ENCODE measurements around the gene COX19.

The COX19 gene

GRCh38 chr7:992709-993607 is 17.6 kb upstream of the COX19 start:
- in situ Hi-C loops (cut with HindIII; ENCODE audit: low sequenced_read_pairs), result no loop called here

GRCh38 chr7:991729-992656 is 16.6 kb upstream of the COX19 start:
- in situ Hi-C loops (cut with HindIII; ENCODE audit: low sequenced_read_pairs), result no loop called here

- in situ Hi-C loops (cut with HindIII; ENCODE audit: low sequenced_read_pairs), result no loop called here
Measured at GRCh38 chr7:990933-991728, 15.8 kb upstream of the COX19 start.

- in situ Hi-C loops (cut with HindIII; ENCODE audit: low sequenced_read_pairs), result no loop called here
Measured at GRCh38 chr7:990352-990932, 15.1 kb upstream of the COX19 start.

- in situ Hi-C loops (cut with HindIII; ENCODE audit: low sequenced_read_pairs), result no loop called here
Measured at GRCh38 chr7:988963-989529, 13.7 kb upstream of the COX19 start.

- in situ Hi-C loops (cut with HindIII; ENCODE audit: low sequenced_read_pairs), result no loop called here
Measured at GRCh38 chr7:988426-988911, 13.1 kb upstream of the COX19 start.

- in situ Hi-C loops (cut with HindIII; ENCODE audit: low sequenced_read_pairs), result no loop called here
Measured at GRCh38 chr7:987909-988308, 12.6 kb upstream of the COX19 start.

- in situ Hi-C loops (cut with HindIII; ENCODE audit: low sequenced_read_pairs), result no loop called here
Measured at GRCh38 chr7:986766-987751, 11.7 kb upstream of the COX19 start.

DNA sequence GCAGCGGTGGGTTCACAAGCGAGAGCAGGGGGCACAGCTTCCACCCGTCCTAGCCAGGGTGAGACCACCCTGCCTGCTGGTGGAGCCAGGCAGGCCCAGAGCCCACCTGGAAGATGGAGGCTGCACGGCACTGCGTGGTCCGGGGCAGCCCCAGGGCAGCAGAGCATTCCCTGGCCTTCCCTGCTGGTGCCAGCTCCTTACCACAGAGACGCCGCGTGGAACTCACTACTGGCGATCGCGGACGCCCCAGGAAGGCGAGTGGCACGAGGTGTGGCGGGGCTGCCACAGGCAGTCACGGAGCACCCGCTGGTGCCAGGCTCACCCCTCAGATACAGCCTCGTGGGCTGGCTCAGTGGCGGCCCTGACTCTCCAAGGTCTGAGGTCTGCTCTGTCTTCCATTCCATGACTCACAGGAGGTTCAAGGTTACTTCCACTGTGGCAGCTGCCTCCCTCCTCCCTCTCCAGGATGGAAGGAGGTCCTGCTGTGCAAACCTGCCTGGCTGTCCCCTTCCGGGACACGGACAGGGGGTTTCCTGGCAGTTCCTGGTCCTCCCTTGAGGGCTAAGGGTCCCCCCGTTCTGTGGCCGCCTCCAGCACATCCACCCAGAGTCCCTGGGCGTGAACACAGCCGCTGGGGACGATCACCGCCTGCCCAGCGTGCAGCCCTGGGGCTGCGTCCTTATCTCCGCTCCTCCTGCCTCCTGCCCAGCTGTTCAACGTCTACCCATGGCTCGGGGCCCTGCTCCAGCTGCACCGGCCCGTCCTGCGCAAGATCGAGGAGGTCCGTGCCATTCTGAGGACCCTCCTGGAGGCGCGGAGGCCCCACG is 10.8 kb upstream of the COX19 start:
- in situ Hi-C loops (cut with HindIII; ENCODE audit: low sequenced_read_pairs), result no loop called here

GRCh38 chr7:985127-985416 is 9.7 kb upstream of the COX19 start:
- in situ Hi-C loops (cut with HindIII; ENCODE audit: low sequenced_read_pairs), result no loop called here

GRCh38 chr7:984361-985126 is 9.2 kb upstream of the COX19 start:
- in situ Hi-C loops (cut with HindIII; ENCODE audit: low sequenced_read_pairs), result no loop called here

DNA sequence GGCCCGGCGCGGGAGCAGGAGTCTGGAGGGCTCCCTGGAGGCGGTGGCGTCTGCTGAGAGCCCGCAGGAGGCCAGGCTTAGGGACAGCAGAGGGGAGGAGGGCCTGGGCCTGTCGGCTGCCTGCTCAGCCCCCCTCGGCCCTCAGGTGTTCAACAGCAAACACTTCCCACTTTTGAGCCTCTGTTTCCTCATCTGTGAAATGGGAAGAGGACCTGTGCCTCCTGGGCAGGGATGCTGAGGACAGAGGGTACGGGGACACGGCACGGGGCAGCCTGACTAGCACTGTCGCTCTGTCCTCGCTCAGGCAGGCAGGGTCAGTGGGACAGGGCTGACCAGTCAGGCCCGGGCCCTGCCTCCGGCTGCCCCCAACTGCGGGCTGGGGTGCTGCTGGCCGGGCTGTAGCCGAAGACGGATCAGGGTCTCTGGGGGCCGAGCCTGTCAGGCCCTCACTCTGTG is 8.3 kb upstream of the COX19 start:
- in situ Hi-C loops (cut with HindIII; ENCODE audit: low sequenced_read_pairs), result no loop called here

GRCh38 chr7:983004-983615 is 7.8 kb upstream of the COX19 start, which contains the start of gene CYP2W1:
CYP2W1 (plus strand) TSS chr7:983181; CDS start chr7:983212, 31 bp downstream.
- in situ Hi-C loops (cut with HindIII; ENCODE audit: low sequenced_read_pairs), result no loop called here

DNA sequence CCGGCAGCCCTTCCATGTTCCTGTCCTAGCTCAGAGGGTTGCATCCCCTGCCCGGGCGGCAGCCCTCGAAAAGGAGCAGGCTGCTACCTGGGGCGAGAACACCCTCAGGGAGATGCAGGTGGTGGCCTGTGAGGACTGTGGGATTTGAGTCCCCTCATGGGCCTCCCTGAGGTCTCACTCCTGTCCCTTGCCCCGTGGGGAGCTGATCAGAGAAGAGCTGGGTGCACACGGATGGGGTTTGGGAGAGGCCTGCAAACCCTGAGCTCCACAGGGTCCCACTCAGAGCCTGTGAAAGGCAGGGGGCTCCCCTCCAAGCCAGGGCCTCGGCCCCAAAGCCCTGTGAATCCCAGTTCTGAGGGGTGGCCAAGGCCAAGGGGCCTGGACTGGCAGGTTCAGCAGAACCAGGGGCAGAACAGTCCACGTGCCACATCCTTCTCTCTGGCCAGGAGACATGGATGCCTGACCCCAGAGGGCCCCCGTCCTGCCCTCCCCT is 7.2 kb upstream of the COX19 start:
- in situ Hi-C loops (cut with HindIII; ENCODE audit: low sequenced_read_pairs), result no loop called here

DNA sequence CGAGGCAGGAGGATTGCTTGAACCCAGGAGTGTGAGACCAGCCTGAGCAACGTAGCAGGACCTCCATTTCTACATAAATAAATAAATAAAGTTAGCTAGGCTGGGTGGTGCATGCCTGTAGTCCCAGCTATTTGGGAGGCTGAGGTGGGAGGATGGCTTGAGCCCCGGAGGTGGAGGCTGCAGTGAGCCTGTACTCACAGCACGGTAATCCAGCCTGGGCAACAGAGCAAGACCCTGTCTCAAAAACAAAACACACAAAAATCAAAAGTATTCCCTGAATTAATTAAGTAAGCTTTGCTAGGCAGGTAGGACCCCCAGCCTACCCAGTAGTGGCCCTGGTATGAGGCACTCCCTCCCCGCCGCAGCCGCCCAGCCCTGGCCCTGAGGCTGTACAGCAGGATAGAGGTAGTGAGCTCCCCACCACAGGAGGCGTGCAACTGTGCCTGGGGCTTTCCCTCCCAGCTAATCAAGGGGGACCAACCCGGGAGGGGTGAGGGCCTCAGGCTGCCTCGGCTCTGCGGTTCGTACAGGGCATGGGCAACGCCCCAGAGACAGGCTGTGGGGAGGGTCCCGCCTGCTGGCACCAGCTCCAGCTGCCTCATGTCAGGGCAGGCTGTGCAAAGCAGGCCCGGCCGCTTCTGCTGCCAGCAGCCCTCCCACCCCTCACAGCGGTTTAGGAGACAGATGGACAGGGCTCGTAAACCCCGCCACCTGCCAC is 6.6 kb upstream of the COX19 start:
- in situ Hi-C loops (cut with HindIII; ENCODE audit: low sequenced_read_pairs), result no loop called here
